GM18502 (cell line): ENCODE results near the gene SLC38A8.

ENCODE experiments used
- ATAC-seq: cut with Tn5 transposase; IDR thresholded peaks from one replicate; pipeline ENCODE4 v1.9.1; 2021; ENCODE audit warnings: mild to moderate bottlenecking; ENCODE audit not compliant: unreplicated experiment, poor library complexity

The SLC38A8 gene

GRCh38 chr16:84069540-84069939 is 26.9 kb upstream of the SLC38A8 start:
- no peak for ATAC-seq

- no peak for ATAC-seq
Measured at GRCh38 chr16:84068783-84069462, 26.3 kb upstream of the SLC38A8 start.

GRCh38 chr16:84068041-84068440 is 25.4 kb upstream of the SLC38A8 start:
- no peak for ATAC-seq

GRCh38 chr16:84067640-84068039 is 25.0 kb upstream of the SLC38A8 start:
- no peak for ATAC-seq

GRCh38 chr16:84065536-84066132 is 23.0 kb upstream of the SLC38A8 start:
- no peak for ATAC-seq

GRCh38 chr16:84063980-84064379 is 21.4 kb upstream of the SLC38A8 start:
- ATAC-seq, result no peak

GRCh38 chr16:84062734-84063640 is 20.4 kb upstream of the SLC38A8 start:
- no peak for ATAC-seq

- ATAC-seq, result no peak
Measured at GRCh38 chr16:84061236-84061819, 18.7 kb upstream of the SLC38A8 start.

GRCh38 chr16:84059946-84060901 is 17.6 kb upstream of the SLC38A8 start:
- no peak for ATAC-seq

GRCh38 chr16:84059111-84059510 is 16.5 kb upstream of the SLC38A8 start:
- no peak for ATAC-seq

GRCh38 chr16:84058664-84059063 is 16.1 kb upstream of the SLC38A8 start:
- no peak for ATAC-seq

GRCh38 chr16:84058211-84058610 is 15.6 kb upstream of the SLC38A8 start:
- no peak for ATAC-seq

GRCh38 chr16:84056933-84057332 is 14.3 kb upstream of the SLC38A8 start:
- no peak for ATAC-seq

GRCh38 chr16:84055801-84056634 is 13.4 kb upstream of the SLC38A8 start:
- ATAC-seq, result no peak

- no peak for ATAC-seq
Measured at GRCh38 chr16:84055366-84055765, 12.8 kb upstream of the SLC38A8 start.

- ATAC-seq, result no peak
Measured at GRCh38 chr16:84054916-84055315, 12.3 kb upstream of the SLC38A8 start.

GRCh38 chr16:84054271-84054670 is 11.7 kb upstream of the SLC38A8 start:
- ATAC-seq, result no peak

- ATAC-seq, result no peak
Measured at GRCh38 chr16:84053237-84053636, 10.6 kb upstream of the SLC38A8 start.

GRCh38 chr16:84052071-84052622 is 9.6 kb upstream of the SLC38A8 start:
- no peak for ATAC-seq
